Natural killer cell (primary cell): Measurements from ENCODE around the gene NUP205. TPM values are rescaled to one million over a fixed set of nuclear protein-coding genes. Genes with fewer than 3 reads are reported as not detected.

ENCODE experiments used
- ATAC-seq, 3 donors: fragments of 150-1000 bp in 2 of 3; fragments of 200-7000 bp in 1 of 3; cut with Tn5 transposase; 1 replicate in 1 of 3; 2 replicates in 2 of 3; pipeline ENCODE4 v1.10.0; 2021; ENCODE audit warnings: mild to moderate bottlenecking in 2 of 3, moderate library complexity in 2 of 3
- DNase-seq, 2 donors: peaks; one replicate each; pipeline versions ENCODE4 v3.0.0 to v3.0.0-alpha.2; 2013 to 2021; ENCODE audit warnings: mixed read lengths in 1 of 2
- H3K27ac ChIP-seq: one replicate; pipeline ENCODE4 v1.5.1; 2013; ENCODE audit warnings: mild to moderate bottlenecking, low read length
- H3K27me3 ChIP-seq: one replicate; pipeline ENCODE4 v1.6.1; 2013; ENCODE audit warnings: low read length; ENCODE audit not compliant: control insufficient read depth, insufficient read depth
- H3K36me3 ChIP-seq: one replicate; pipeline ENCODE4 v1.6.1; 2013; ENCODE audit warnings: low read length; ENCODE audit not compliant: control insufficient read depth, insufficient read depth
- H3K4me1 ChIP-seq: one replicate; pipeline ENCODE4 v1.6.1; 2013; ENCODE audit warnings: low read length; ENCODE audit not compliant: control insufficient read depth, insufficient read depth
- H3K4me3 ChIP-seq: one replicate; pipeline ENCODE4 v1.5.1; 2013; ENCODE audit warnings: low read length
- H3K9me3 ChIP-seq: one replicate; pipeline ENCODE4 v1.6.1; 2013; ENCODE audit warnings: low read length; ENCODE audit not compliant: control insufficient read depth, insufficient read depth
- H3K27ac Mint-ChIP-seq, 2 donors: one replicate each; pipeline ENCODE4 v1.8.0; 2022; ENCODE audit warnings: mild to moderate bottlenecking in 2 of 2, mixed read lengths in 2 of 2, moderate library complexity in 1 of 2
- H3K27me3 Mint-ChIP-seq, 2 donors: one replicate each; pipeline ENCODE4 v1.8.0; 2022; ENCODE audit warnings: low read depth in 2 of 2, mixed read lengths in 2 of 2
- H3K36me3 Mint-ChIP-seq: one replicate; pipeline ENCODE4 v1.8.0; 2022; ENCODE audit warnings: mixed read lengths
- H3K4me1 Mint-ChIP-seq, 2 donors: one replicate each; pipeline ENCODE4 v1.8.0; 2022; ENCODE audit warnings: mixed read lengths in 2 of 2
- H3K4me3 Mint-ChIP-seq: one replicate; pipeline ENCODE4 v1.8.0; 2022; ENCODE audit warnings: mild to moderate bottlenecking, moderate library complexity, mixed read lengths
- H3K9me3 Mint-ChIP-seq, 2 donors: one replicate each; pipeline ENCODE4 v1.8.0; 2022; ENCODE audit warnings: mixed read lengths in 2 of 2
- WGBS: methylation state at CpG from one replicate; pipeline ENCODE4 v1.1.7; 2013; ENCODE audit warnings: missing lambda C conversion rate; ENCODE audit not compliant: insufficient coverage; 5-methylcytosine and 5-hydroxymethylcytosine counted together
- intact Hi-C: fragments of 100-400 bp; cut with micrococcal nuclease; formaldehyde crosslinking; loops from one replicate; pipeline ENCODE4 v1.14.2; 2022
- total RNA-seq, 4 donors: library from RNA; stranded (reverse); fragments of 120-200 nt in 1 of 4; gene quantifications; one replicate each; pipeline versions ENCODE4 v1.2.3 to v1.2.4, GENCODE V29; 2013 to 2022
- TF ChIP-seq, protein P1 (sequence below): fragments of 200-600 bp; IDR thresholded peaks from one replicate; pipeline ENCODE4 v1.8.0; 2022; ENCODE audit warnings: antibody characterized with exemption

NUP205 gene, protein sequence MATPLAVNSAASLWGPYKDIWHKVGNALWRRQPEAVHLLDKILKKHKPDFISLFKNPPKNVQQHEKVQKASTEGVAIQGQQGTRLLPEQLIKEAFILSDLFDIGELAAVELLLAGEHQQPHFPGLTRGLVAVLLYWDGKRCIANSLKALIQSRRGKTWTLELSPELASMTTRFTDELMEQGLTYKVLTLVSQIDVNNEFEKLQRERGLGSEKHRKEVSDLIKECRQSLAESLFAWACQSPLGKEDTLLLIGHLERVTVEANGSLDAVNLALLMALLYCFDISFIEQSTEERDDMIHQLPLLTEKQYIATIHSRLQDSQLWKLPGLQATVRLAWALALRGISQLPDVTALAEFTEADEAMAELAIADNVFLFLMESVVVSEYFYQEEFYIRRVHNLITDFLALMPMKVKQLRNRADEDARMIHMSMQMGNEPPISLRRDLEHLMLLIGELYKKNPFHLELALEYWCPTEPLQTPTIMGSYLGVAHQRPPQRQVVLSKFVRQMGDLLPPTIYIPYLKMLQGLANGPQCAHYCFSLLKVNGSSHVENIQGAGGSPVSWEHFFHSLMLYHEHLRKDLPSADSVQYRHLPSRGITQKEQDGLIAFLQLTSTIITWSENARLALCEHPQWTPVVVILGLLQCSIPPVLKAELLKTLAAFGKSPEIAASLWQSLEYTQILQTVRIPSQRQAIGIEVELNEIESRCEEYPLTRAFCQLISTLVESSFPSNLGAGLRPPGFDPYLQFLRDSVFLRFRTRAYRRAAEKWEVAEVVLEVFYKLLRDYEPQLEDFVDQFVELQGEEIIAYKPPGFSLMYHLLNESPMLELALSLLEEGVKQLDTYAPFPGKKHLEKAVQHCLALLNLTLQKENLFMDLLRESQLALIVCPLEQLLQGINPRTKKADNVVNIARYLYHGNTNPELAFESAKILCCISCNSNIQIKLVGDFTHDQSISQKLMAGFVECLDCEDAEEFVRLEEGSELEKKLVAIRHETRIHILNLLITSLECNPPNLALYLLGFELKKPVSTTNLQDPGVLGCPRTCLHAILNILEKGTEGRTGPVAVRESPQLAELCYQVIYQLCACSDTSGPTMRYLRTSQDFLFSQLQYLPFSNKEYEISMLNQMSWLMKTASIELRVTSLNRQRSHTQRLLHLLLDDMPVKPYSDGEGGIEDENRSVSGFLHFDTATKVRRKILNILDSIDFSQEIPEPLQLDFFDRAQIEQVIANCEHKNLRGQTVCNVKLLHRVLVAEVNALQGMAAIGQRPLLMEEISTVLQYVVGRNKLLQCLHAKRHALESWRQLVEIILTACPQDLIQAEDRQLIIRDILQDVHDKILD (N-terminal part only)
- 10 to 100 TPM; 45.6 to 55.1 (median 53.7) TPM for total RNA-seq
- 64.4 TPM for total RNA-seq (2013)

DNA sequence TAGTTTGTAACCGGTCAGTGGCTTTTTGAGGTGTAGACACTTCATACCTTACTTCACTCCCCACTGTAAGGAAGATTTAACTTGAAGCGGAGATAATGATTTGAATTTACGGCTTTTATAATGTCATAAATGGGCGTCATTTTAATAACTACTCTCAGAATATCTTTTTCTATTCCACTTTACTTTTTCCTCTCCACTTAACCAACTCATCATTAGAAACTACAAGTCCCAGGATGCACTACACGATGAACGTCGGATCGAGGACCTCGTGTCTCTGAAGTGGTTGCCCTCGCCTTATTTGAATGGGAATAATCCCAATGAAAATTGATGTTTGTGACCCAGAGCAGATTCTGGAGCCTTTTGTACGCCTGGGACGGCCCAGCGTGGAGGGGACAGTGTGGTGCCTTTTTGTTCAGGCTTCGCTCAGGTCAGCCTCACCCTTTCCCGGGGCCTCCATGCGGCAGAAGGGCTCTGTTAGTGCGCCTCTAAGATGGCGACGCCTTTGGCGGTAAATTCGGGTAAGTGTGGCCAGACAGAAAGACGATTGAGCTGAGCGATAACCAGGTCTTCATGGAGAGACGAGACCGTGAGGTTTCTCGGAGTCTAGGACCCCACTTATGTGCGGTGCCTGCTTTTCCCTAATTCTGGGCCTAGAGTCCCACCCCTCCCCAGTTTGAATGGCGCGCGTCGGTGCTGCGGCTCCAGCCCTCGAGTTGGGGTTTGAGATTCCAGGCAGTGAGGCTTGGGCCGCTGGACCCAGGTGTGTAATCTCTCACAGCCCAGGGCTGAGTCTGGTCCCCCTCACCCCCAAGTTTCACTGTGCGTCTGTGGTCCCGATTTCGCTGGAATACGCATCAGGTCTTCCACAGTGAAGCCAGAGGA lies at the start of gene NUP205:
NUP205 (plus strand) TSS at position 463 of the 882 bp plus-strand sequence; CDS start at position 491, 28 bp downstream.
- WGBS: under 1% methylated on average over 35 of the region's 38 CpGs
- ATAC-seq: peak; percentile 88 to 93 (median 90)
- Mint-ChIP-seq H3K36me3 (no peaks in the 10 kb centered on the region), H3K4me3 (no peak within 1 kb of the TSS), H3K4me1 (peaks cover 0 to 20% of the 10 kb centered on the region in 2 donors), H3K9me3 (no peaks in the 10 kb centered on the region), H3K27me3 (peaks cover 0 to 5% of the 10 kb centered on the region in 2 donors), H3K27ac (no peak within 1 kb of the TSS)
- Histone ChIP-seq H3K4me1 (peaks cover 7% of the 10 kb centered on the region), H3K4me3 (peak within 1 kb of the TSS; percentile 82), H3K36me3 (no peaks in the 10 kb centered on the region), H3K9me3 (no peaks in the 10 kb centered on the region), H3K27ac (peak within 1 kb of the TSS; percentile 98), H3K27me3 (no peaks in the 10 kb centered on the region)
- peak; percentile 79 to 89 for DNase-seq
- TF ChIP-seq, protein P1, sequence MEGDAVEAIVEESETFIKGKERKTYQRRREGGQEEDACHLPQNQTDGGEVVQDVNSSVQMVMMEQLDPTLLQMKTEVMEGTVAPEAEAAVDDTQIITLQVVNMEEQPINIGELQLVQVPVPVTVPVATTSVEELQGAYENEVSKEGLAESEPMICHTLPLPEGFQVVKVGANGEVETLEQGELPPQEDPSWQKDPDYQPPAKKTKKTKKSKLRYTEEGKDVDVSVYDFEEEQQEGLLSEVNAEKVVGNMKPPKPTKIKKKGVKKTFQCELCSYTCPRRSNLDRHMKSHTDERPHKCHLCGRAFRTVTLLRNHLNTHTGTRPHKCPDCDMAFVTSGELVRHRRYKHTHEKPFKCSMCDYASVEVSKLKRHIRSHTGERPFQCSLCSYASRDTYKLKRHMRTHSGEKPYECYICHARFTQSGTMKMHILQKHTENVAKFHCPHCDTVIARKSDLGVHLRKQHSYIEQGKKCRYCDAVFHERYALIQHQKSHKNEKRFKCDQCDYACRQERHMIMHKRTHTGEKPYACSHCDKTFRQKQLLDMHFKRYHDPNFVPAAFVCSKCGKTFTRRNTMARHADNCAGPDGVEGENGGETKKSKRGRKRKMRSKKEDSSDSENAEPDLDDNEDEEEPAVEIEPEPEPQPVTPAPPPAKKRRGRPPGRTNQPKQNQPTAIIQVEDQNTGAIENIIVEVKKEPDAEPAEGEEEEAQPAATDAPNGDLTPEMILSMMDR: no peak
- intact Hi-C loops: loop anchor here (1.0 to 10.0 kb wide), 4 partner anchors 47 to 276 kb away; partner anchors contain the start of genes CNOT4 and STMP1

DNA sequence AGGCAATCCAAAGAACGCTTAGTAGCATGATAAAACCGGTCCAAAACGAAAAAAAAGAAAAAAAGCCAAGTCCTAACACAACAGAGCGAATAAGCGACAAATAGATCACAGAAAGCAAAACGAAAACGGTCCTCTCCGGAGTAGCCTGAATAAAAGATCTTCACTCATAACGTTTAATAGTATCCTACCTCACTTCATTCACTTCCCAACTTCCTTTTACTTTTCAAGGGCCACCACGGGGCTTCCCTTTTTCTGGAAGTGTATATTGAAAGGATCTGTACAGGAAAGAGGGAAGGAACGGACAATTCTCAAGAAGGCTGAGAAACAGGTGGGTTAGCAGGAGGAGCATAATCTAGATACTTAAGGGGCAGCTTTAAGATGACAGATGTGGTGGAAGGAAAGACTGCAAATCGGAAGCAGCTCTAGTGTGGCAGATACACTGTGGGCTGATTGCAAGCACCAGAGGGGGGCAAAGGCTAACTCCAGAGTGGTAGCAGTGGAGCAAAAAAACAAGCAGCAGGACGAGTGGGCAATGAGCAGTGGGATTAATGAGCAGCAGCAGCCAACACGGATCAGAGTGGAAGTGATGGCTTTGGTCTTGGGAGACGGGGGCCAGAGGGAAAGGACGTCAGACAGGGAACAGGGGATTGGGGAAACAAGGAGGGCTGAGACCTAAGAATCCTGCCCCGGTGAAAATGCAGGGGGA lies 48.7 kb upstream of the NUP205 start:
- Mint-ChIP-seq H3K4me3 (no peak overlapping the region), H3K27ac (no peak overlapping the region), H3K36me3 (no peaks in the 10 kb centered on the region), H3K27me3 (no peaks in the 10 kb centered on the region), H3K4me1 (peaks cover 8 to 9% of the 10 kb centered on the region in 2 donors), H3K9me3 (no peaks in the 10 kb centered on the region)
- TF ChIP-seq, protein P1: no peak
- Histone ChIP-seq H3K27me3 (no peaks in the 10 kb centered on the region), H3K4me3 (peak overlapping the region; percentile 88), H3K4me1 (peaks cover 12% of the 10 kb centered on the region), H3K36me3 (peaks cover 2% of the 10 kb centered on the region), H3K9me3 (no peaks in the 10 kb centered on the region), H3K27ac (peak overlapping the region; percentile 95)
- ATAC-seq (peak in 1 of 3 donors; percentile 10), DNase-seq (peak; percentile 20 to 58)
- under 1% methylated on average over 17 of the region's 17 CpGs for WGBS
- intact Hi-C loops: loop anchor here (5.0 kb wide), 1 partner anchor 297 kb away; the partner anchor contains the start of gene WDR91

DNA sequence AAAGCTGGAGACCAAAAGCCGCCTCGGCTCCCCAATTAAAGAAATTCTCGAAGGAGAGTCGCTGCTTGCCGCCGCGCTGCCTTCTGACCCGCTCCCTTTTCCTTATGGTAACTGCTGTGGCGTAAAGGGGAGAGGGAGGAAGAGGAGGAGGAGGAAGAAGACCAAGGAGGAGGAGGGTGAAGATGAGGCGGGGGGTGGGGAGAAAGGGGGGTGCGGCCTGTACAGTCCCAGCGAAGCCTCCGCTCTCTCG lies 48.2 kb upstream of the NUP205 start:
- Histone ChIP-seq H3K4me1 (peaks cover 12% of the 10 kb centered on the region), H3K36me3 (peaks cover 2% of the 10 kb centered on the region), H3K9me3 (no peaks in the 10 kb centered on the region), H3K4me3 (peak overlapping the region; percentile 88), H3K27me3 (no peaks in the 10 kb centered on the region), H3K27ac (peak overlapping the region; percentile 95)
- ATAC-seq: no peak
- no peak overlapping the region for H3K4me3 Mint-ChIP-seq
- H3K4me1 Mint-ChIP-seq: peaks cover 8 to 9% of the 10 kb centered on the region in 2 donors
- DNase-seq: no peak
- TF ChIP-seq, protein P1: no peak
- 0% methylated on average over 14 of the region's 14 CpGs for WGBS
- H3K36me3 Mint-ChIP-seq: no peaks in the 10 kb centered on the region
- intact Hi-C loops: loop anchor here (5.0 kb wide), 1 partner anchor 297 kb away; the partner anchor contains the start of gene WDR91
- no peaks in the 10 kb centered on the region for H3K27me3 Mint-ChIP-seq
- H3K27ac Mint-ChIP-seq: no peak overlapping the region
- H3K9me3 Mint-ChIP-seq: no peaks in the 10 kb centered on the region
